Amniotic stem cell (primary cell): Measurements from ENCODE around the gene CCL1.
"Not testable (repeated sequence)": the region's sequence is repeated elsewhere in the genome, so short reads cannot be mapped to it uniquely, and the experiment has no call there.

Experiments used
- DNase-seq: peaks from one replicate; lab custom pipeline; 2025; lab: John Stamatoyannopoulos, UW

The CCL1 gene

DNA sequence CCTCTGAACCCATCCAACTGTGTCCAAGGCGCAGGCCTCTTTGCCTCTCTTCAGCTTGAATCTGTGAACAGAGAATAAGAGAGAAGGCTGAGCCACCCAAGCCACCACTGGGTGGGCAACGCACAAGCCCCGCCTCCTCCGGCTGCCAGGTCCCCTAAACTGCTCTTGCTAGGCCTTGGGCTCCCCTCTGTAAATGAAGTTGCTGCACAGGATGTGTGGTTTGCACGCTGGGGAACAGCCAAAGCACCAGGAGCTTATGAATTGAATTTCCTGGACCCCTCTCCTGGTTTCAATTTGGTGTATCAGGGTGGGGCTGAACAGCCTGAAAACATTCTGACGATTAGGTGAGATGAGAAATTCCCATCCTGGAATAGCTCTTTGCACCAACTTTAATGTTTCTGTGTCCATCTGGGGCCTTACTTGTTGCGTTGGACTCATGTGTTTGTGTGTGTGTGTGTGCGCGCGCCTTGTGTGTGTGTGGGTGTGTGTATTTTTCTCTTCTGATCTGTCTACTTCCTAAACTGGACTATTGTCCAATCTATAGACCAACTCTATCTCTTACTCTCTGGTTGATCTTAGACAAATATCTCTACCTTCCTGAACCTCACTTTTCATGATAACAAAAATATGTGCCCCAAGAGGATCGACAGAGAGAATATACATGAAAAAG is 2.3 kb downstream of the CCL1 start:
- DNase-seq = no peak

DNA sequence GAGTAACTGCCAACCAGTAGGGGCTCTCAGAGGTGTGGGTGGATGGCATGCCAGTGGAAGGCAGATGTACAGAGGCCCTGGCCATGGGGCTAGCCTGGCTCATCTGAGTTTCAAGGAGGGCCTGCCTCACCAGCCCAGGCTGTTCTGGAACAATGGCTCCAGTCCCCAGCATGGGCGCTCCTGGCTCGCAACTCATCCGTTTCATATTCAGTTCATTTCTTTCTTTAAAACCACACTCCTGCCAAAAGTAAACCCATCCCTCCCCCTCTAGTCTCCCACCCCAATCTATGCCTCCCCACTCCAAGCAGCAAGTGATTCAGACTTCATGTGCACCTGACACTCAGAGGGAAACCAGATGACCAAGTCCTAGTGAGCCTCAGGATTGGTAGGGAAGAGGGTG is 4.4 kb downstream of the CCL1 start:
- DNase-seq = no peak

DNA sequence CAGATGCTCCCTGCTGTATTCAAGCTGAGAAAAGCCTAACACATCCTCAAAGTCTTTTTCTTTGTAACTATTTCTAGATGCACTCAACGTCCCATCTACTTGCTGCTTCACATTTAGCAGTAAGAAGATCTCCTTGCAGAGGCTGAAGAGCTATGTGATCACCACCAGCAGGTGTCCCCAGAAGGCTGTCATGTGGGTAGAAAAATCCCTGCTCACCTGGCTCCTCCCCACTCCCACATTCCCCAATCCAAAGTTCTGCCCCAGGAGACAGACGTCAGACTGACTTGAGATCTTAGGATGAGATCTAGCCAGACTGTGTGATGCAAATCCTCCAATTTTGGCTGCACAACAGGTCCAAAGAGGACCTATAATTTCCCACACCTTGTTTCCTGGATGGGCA is 5.6 kb downstream of the CCL1 start:
- DNase-seq = no peak

DNA sequence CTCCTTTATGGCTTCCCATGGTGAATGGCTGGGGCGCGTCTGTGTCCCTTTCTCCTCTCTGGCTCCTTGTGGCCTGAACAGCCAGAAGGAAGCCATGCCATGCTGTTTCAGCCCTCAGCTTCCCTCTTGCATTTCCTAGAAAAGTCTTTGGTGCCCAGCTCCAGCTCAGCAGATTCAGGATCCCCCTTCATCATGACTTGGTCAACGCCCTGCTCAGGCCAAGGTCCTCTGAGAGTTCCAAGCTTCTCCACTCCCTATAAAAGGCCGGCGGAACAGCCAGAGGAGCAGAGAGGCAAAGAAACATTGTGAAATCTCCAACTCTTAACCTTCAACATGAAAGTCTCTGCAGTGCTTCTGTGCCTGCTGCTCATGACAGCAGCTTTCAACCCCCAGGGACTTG is 6.8 kb downstream of the CCL1 start, which contains the start of gene CCL13:
CCL13 (plus strand) TSS at position 287 of the 400 bp plus-strand sequence; CDS start at position 334, 47 bp downstream.
- no peak for DNase-seq

DNA sequence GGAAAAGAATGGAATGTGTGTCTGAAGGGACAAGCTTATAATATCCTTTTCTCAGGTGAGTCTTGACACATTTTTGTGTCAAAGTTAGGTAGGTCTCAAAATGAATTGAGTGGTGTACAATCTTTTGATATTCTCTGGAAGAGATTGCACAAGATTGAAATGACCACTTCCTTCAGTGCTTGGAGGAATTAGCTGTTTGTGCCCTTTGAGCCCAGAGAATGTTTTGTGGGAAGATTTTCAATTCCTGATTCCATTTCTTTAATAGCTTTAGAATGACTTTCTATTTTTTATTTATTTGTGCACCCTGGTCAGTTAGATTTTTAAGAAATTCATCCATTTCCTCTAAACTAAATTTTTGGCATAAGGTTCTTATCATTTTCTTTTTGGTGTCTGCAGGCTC is 8.4 kb downstream of the CCL1 start:
- no peak for DNase-seq

DNA sequence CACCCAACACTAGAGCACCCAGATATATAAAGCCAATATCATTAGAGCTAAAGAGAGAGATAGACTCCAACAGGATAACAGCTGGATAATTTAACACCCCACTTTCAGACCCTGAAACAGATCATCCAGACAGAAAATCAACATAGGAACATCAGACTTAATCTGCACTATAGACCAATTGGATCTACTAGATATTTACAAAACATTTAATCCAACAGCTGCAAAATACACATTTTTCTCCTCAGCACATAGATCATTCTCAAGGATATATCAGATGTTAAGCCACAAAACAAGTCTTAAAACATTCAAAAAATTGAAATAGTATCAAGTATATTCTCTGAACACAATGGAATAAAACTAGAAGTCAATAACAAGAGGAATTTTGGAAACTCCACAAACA is 10.8 kb downstream of the CCL1 start:
- DNase-seq = no peak

DNA sequence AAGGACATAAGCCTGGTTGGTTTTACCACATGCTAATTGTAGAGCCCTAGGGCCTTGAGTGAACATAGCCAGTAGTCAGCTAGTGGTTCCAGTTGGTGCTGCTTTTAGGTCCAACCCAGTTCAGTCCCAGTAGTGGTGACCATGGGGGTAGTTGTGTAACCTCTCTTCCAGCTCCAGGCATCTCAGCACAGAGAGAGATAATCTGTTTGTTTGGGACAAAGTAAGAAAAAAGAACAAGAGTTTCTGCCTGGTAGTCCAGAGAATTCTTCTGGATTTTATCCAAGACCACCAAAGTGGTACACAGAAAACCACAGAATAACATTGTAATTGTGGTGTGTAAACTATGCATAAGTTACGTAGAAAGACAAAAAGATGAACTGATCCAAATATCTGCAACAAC is 11.9 kb downstream of the CCL1 start:
- DNase-seq = no peak

DNA sequence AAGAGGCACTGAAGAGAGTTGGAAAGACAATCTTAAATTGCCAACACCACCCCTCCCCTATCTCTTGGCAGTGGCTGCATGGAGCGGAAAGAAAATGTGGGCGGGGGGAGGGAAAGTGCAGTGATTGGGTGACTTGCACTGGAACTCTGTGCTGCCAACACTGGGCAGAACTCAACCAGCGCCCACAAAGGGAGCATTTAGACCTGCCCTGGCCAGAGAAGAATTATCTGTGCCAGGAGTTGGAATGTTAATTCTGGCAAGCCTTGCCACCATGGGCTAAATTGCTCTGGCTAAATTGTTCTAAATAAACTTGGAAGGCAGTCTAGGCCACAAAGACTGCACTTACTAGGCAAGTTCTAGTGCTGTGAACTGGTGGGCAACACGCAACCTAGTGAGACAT is 13.3 kb downstream of the CCL1 start:
- DNase-seq = no peak

DNA sequence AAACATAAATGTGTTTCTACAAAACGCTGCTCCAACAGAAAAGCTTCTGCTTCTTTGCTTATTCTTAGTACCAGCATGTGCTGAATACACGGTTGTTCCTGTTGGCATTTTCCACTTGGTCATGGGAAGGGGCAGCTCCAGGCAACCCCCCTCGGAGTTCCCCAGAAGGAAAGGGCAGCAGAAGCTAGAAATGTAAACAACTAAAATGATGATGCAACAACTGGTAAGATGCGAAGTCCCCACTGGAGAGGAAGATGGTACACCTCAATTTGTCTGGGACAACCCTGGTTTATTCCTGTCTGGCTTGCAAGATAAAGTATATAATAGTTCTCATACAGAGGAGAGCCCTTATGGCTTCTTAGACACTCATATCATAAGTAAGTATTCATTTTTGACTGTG is 16.0 kb downstream of the CCL1 start:
- DNase-seq = no peak

DNA sequence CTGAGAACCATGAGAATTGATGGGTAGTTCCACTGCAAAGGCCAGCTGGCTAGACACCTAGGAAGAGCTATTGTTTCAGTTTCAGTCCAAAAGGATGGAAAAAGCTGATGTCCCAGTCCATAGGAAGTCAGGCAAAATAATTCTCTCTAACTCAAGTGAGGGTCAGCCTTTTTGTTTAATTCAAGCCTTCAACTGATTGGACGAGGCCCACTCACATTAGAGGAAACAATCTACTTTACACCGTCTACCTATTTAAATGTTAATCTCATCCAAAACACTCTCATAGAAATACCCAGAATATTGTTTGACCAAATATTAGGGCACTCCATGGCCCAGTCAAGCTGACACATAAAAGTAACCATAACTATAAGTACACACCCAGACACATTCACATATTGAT is 21.1 kb downstream of the CCL1 start:
- DNase-seq = no peak

DNA sequence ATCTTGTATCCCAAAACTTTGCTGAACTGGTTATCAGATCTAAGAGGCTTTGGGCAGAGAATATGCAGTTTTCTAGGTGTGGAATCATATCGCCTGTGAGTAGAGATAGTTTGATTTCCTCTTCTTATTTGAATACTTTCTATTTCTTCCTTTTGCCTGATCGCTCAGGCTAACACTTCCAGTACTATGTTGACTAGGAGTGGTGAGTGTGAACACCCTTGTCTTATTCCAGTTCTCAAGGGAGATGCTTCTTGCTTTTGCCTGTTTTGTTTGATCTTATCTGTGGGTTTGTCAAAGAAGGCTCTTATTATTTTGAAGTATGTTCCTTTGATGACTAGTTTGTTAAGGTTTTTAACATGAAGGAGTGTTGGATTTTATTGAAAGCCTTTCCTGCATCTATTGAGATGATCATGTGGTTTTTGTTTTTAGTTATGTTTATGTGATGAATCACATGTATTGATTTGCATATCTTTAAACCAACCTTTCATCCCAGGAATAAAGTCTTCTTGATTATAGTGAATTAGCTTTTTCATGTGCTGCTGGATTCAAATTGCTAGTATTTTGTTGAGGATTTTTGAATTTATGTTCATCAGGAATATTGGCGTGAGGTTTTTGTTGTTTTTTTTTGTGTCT is 23.8 kb downstream of the CCL1 start:
- DNase-seq = no peak

DNA sequence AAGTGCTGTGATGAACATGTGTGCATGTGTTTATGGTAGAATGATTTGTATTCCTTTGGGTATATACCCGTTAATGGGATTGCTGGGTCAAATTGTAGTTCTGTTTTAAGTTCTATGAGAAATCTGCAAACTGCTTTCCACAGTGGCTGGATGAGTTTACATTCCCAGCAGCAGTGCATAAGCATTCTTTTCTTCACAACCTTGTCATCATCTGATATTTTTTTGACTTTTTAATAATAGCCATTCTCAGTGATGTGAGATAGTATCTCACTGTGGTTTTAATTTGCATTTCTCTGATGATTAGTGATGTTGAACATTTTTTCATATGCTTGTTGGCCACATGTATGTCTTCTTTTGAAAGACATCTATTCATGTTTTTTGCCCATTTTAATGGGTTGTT is 25.3 kb downstream of the CCL1 start:
- DNase-seq = no peak

DNA sequence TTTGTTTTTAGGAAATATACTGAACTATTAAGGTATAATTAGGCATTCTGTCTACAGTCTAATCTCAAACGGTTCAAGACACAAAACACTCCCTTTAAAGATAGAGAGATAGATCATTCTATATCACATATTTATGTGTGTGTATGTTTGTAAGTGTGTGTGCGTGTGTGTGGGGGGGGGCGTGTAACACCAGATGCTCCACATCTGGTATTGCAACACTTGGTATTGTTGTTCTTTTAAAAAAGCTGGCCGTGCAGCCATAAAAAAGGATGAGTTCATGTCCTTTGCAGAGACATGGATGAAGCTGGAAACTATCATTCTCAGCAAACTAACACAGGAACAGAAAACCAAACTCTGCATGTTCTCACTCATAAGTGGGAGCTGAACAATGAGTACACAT is 35.5 kb downstream of the CCL1 start:
- not testable (repeated sequence) for DNase-seq

DNA sequence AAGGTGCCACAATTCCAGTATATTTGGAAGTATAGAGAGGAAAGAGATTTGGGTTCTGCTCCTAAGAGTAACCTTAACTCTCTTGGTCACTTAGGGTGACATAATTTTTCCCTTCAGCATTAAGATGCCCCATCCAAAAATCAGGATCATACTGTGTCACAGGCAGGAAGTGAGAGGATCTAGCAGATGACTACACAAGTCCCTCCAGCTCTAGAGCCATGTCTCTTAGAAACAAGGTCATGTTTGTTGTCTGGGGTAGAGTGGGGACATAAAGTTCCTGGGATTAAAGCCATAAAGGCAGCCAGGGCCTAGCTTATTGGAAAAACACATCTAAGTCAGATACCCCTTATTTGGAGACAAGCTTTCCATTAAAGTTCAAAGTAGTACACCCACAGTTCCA is 41.1 kb downstream of the CCL1 start:
- no peak for DNase-seq

DNA sequence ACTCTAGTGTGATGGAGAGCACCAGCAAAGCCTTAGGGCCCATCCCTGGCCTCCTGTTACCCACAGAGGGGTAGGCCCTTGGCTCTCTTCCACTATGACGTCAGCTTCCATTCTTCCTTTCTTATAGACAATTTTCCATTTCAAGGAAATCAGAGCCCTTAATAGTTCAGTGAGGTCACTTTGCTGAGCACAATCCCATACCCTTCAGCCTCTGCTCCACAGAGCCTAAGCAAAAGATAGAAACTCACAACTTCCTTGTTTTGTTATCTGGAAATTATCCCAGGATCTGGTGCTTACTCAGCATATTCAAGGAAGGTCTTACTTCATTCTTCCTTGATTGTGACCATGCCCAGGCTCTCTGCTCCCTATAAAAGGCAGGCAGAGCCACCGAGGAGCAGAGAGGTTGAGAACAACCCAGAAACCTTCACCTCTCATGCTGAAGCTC is 44.0 kb downstream of the CCL1 start, which contains the start of gene CCL8:
CCL8 (plus strand) TSS at position 397 of the 445 bp plus-strand sequence. CDS start 67 bp downstream, outside the sequence.
- DNase-seq = no peak

DNA sequence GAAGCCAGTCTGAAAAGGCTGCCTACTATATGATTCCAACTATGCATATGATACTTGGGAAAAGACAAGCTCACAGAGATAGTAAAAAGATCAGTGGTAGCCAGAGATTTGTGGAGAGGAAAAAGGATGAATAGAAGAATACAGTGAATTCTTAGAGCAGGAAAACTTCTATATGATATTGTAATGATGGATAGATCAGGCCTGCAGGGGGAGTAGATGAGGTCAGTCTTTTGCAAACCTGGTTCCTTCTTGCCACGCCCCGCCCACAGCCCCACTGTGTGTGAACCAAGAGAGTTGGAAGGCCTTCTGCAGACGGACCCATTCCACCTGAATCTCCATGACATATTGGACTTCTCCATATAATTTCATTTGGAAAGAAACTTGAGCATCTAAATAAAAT is 44.6 kb downstream of the CCL1 start:
- no peak for DNase-seq

DNA sequence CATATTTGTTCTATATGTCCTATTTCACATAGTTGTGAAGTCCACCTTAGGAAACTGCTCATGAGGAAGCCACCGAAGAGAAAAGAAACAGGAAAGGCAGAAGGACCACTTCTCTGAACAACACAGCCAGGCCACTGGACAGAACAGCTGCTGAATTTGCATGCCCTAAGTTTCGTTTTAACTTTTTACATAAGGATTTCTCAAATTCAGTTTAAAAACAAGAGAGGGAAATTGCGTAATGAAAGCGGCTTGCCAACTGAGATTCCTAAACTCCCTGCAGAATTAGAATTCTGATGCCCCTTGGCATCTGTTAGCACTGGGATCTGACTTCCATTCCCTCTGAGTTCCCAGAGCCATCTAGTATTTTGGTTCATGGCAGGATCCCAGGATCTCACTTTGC is 48.8 kb downstream of the CCL1 start:
- DNase-seq = no peak

DNA sequence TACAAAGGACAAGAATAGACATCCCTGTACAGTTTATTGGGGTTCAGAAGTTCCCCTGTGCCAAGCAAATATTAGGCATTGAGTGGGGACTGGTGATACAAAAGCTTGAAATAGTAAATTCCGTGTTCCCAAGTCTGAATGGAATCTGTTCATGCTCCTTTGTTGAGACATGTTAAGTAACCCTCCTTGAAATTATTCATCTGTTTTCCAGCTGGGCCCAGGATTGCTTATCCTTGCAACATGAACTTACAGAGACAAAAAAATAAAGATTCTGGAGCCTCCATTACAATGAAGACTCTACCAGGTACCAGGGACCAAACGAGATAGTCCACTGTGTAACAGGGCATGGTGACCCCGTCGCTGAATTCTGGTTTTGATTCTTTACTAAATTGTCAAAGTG is 49.9 kb downstream of the CCL1 start:
- DNase-seq = no peak

DNA sequence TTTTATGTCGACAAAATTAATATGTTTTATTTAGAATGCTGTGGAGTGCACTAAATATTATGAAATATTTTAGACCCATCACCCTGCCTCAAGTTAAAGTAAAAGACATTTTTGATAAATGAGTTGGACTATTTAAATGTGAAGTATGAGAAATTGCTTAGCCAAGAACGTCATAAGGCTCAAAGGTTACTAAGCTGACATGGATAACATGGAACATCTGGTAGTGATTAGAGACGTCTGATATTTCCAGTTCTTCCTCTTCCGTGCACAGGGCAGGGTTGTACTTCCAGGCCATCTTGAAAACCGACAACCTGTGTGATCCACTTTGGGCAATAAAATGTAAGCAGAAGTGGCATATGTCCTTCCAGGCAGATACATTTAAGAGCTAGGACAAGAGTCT is 51.0 kb downstream of the CCL1 start:
- DNase-seq = no peak

DNA sequence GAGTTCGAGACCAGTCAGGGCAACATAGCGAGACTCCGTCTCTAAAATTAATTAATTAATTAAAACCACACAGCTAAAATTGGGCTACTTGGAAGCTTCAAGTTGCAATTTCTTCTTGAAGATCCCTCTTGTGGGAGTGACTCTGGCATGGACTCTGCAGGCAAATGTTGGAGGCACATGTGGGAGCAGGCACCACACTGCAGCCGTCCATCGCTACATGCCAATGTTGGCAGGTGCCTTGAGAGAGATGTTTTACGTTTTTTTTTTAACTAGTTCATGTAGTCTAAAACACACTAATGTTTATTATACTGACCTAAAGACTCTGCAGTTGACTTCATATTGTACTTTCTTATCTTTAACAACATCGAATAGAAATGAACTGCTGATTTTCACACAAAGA is 51.7 kb downstream of the CCL1 start:
- no peak for DNase-seq
